Measurements from ENCODE around the gene CCDC43.
"Not testable (repeated sequence)": the region's sequence is repeated elsewhere in the genome, so short reads cannot be mapped to it uniquely, and the experiment has no call there.

Gene CCDC43

DNA sequence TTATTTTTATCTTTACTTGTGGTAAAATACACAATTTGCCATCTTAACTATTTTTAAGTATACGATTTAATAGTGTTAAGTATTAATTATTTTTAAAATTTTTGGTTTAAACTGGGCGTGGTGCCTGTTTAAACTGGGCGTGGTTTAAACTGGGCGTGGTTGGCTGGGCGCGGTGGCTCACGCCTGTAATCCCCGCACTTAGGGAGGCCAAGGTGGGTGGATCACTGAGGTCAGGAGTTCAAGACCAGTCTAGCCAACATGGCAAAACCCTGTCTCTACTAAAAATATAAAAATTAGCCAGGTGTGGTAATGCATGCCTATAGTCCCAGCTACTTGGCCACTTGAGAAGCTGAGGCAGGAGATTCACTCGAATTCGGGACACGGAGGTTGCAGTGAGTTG, 4.0 kb upstream of the CCDC43 start:
- TF ChIP-seq EZH2phosphoT487 (IDR thresholded peaks at IDR 0.05; ENCODE audit: borderline replicate concordance, low read length), result no peak
- TF ChIP-seq CTCF (IDR thresholded peaks at IDR 0.05; ENCODE audit: low read depth, low read length, poor library complexity, severe bottlenecking), result no peak
- Histone ChIP-seq H3K4me2 (ENCODE audit: low read length) (no peak overlapping the region), H3K4me1 (ENCODE audit: control insufficient read depth, low read length) (peaks cover 10% of the 10 kb centered on the region), H3K27me3 (ENCODE audit: control insufficient read depth, low read length) (no peaks in the 10 kb centered on the region), H4K20me1 (ENCODE audit: control insufficient read depth, insufficient read depth, low read depth, low read length) (no peaks in the 10 kb centered on the region), H3K4me3 (ENCODE audit: low read length) (no peak overlapping the region), H3K79me2 (ENCODE audit: control insufficient read depth, low read length) (peaks cover 16% of the 10 kb centered on the region), H3K9me3 (ENCODE audit: control insufficient read depth, insufficient read depth, low read length) (no peaks in the 10 kb centered on the region), H3K36me3 (ENCODE audit: control insufficient read depth, low read length) (peaks cover 4% of the 10 kb centered on the region; the same call in 1 of the 2 replicates), H3F3A (ENCODE audit: control insufficient read depth, insufficient read depth) (no peaks in the 10 kb centered on the region), H3K27ac (ENCODE audit: low read depth, low read length) (no peak overlapping the region), H3K9me2 (replicated peaks; ENCODE audit: control insufficient read depth, low read length) (no peaks in the 10 kb centered on the region)

DNA sequence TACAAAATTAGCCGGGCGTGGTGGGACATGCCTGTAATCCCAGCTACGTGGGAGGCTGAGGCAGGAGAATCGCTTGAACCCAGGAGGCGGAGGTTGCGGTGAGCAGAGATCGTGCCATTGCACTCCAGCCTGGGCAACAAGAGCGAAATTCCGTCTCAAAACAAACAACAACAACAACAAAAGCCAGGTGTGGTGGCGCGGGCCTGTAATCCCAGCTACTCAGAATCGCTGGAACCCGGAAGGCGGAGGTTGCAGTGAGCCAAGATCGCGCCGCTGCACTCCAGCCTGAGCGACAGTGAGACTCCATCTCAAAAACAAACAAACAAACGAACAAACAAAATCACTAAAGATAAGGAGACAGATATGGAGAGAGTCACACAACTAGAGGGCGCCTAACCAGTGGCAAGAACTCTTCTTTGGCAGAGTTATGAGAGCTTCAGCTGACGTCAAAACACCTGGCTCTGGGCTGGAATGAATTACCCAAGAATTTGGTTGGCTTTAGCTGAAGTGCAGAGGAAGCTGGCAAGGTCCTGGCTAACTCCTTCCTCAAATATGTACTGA, 1.2 kb upstream of the CCDC43 start:
- H3K4me1 ChIP-seq (ENCODE audit: control insufficient read depth, low read length), result peaks cover 15% of the 10 kb centered on the region
- H3K36me3 ChIP-seq (ENCODE audit: control insufficient read depth, low read length); H3K27ac ChIP-seq (ENCODE audit: low read depth, low read length); H3K9me2 ChIP-seq (replicated peaks; ENCODE audit: control insufficient read depth, low read length); H3K4me3 ChIP-seq (ENCODE audit: low read length); H3K9me3 ChIP-seq (ENCODE audit: control insufficient read depth, insufficient read depth, low read length); H4K20me1 ChIP-seq (ENCODE audit: control insufficient read depth, insufficient read depth, low read depth, low read length); H3F3A ChIP-seq (ENCODE audit: control insufficient read depth, insufficient read depth); H3K27me3 ChIP-seq (ENCODE audit: control insufficient read depth, low read length): not testable (repeated sequence)
- peak; percentile 53 for TF ChIP-seq CTCF (IDR thresholded peaks at IDR 0.05; ENCODE audit: low read depth, low read length, poor library complexity, severe bottlenecking)
- peak overlapping the region; percentile 96; the same call in 1 of the 2 replicates for H3K4me2 ChIP-seq (ENCODE audit: low read length)
- H3K79me2 ChIP-seq (ENCODE audit: control insufficient read depth, low read length), result peaks cover 37% of the 10 kb centered on the region

GRCh38 chr17:44688675-44689476, 700 bp downstream of the CCDC43 start:
- Histone ChIP-seq H4K20me1 (ENCODE audit: control insufficient read depth, insufficient read depth, low read depth, low read length) (no peaks in the 10 kb centered on the region), H3K27ac (ENCODE audit: low read depth, low read length) (peak overlapping the region; percentile 35), H3K9me2 (replicated peaks; ENCODE audit: control insufficient read depth, low read length) (no peaks in the 10 kb centered on the region)

More at GRCh38 chr17:44688675-44689476, 700 bp downstream of the CCDC43 start:
- H3K4me3 ChIP-seq (ENCODE audit: low read length), result peak overlapping the region; percentile 91
- no peak for TF ChIP-seq EZH2phosphoT487 (IDR thresholded peaks at IDR 0.05; ENCODE audit: borderline replicate concordance, low read length)
- no peak for TF ChIP-seq CTCF (IDR thresholded peaks at IDR 0.05; ENCODE audit: low read depth, low read length, poor library complexity, severe bottlenecking)
- H3K79me2 ChIP-seq (ENCODE audit: control insufficient read depth, low read length), result peaks cover 46% of the 10 kb centered on the region
- H3F3A ChIP-seq (ENCODE audit: control insufficient read depth, insufficient read depth), result peaks cover 1% of the 10 kb centered on the region; the same call in 1 of the 2 replicates
- no peaks in the 10 kb centered on the region for H3K27me3 ChIP-seq (ENCODE audit: control insufficient read depth, low read length)
- no peaks in the 10 kb centered on the region for H3K9me3 ChIP-seq (ENCODE audit: control insufficient read depth, insufficient read depth, low read length)
- H3K4me1 ChIP-seq (ENCODE audit: control insufficient read depth, low read length), result peaks cover 16% of the 10 kb centered on the region
- H3K4me2 ChIP-seq (ENCODE audit: low read length), result peak overlapping the region; percentile 96
- H3K36me3 ChIP-seq (ENCODE audit: control insufficient read depth, low read length), result peaks cover 8% of the 10 kb centered on the region

Data from DOHH2 (cell line).